ENCODE data around the gene USH2A. TPM values are rescaled to one million over a fixed set of nuclear protein-coding genes. Genes with fewer than 3 reads are reported as not detected.

Gene USH2A
- total RNA-seq, 2 donors from 2014 or later = 0.62 to 3.1 TPM

DNA sequence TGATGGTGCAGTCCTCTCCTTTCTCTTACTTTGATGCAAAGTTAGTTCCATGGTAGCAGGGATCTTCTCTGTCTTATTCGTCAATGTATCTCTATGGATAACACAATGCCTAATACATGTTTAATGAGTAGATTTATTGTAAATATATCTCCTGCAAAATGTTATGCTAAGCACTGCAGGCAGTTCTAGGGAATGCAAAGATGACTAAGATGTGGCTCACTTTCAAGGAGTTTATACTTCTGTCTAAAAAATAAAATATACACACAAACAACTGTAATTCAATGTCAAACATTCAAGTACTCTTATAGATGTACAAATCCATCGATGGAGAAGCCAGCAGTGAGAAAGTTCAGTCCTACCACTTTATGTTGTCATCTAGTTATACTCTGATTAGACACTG, 661.8 kb downstream of the USH2A start:
- no peaks in the 10 kb centered on the region for H3K4me1 ChIP-seq (ENCODE audit: control insufficient read depth, insufficient read depth, low read length)
- no peak overlapping the region for H3K4me3 ChIP-seq (ENCODE audit: low read length)
- no peaks in the 10 kb centered on the region for H3K4me1 Mint-ChIP-seq
- H3K27me3 Mint-ChIP-seq (ENCODE audit: insufficient read depth) = no peaks in the 10 kb centered on the region
- no peak overlapping the region for H3K27ac Mint-ChIP-seq
- WGBS, 2 experiments (ENCODE audit: insufficient coverage in 1 of 2, insufficient read length in 1 of 2) = 95 to 100% methylated on average over 1 of the region's 2 CpGs
- no peaks in the 10 kb centered on the region for H3K36me3 ChIP-seq (ENCODE audit: control insufficient read depth, insufficient read depth, low read length)
- TF ChIP-seq, protein P1, sequence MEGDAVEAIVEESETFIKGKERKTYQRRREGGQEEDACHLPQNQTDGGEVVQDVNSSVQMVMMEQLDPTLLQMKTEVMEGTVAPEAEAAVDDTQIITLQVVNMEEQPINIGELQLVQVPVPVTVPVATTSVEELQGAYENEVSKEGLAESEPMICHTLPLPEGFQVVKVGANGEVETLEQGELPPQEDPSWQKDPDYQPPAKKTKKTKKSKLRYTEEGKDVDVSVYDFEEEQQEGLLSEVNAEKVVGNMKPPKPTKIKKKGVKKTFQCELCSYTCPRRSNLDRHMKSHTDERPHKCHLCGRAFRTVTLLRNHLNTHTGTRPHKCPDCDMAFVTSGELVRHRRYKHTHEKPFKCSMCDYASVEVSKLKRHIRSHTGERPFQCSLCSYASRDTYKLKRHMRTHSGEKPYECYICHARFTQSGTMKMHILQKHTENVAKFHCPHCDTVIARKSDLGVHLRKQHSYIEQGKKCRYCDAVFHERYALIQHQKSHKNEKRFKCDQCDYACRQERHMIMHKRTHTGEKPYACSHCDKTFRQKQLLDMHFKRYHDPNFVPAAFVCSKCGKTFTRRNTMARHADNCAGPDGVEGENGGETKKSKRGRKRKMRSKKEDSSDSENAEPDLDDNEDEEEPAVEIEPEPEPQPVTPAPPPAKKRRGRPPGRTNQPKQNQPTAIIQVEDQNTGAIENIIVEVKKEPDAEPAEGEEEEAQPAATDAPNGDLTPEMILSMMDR (conservative IDR thresholded peaks at IDR 0.05) = no peak
- no peak overlapping the region for H3K27ac ChIP-seq (ENCODE audit: low read depth, low read length)
- no peaks in the 10 kb centered on the region for H3K27me3 ChIP-seq (ENCODE audit: control insufficient read depth, insufficient read depth, low read length, poor library complexity, severe bottlenecking)
- no peaks in the 10 kb centered on the region for H3K9me3 Mint-ChIP-seq
- no peak overlapping the region for H3K4me3 Mint-ChIP-seq
- H3K36me3 Mint-ChIP-seq (ENCODE audit: low read depth) = no peaks in the 10 kb centered on the region
- DNase-seq = no peak
- H3K9me3 ChIP-seq (ENCODE audit: control insufficient read depth, low read length) = no peaks in the 10 kb centered on the region
- no peak overlapping the region for H3K9ac ChIP-seq (ENCODE audit: extremely low read depth, low read length, poor library complexity, severe bottlenecking)

GRCh38 chr1:215754112-215754511, 669.1 kb downstream of the USH2A start:
- Mint-ChIP-seq H3K4me3 (no peak overlapping the region), H3K36me3 (ENCODE audit: low read depth) (no peaks in the 10 kb centered on the region), H3K9me3 (no peaks in the 10 kb centered on the region), H3K27me3 (ENCODE audit: insufficient read depth) (no peaks in the 10 kb centered on the region), H3K27ac (no peak overlapping the region), H3K4me1 (no peaks in the 10 kb centered on the region)
- H3K27me3 ChIP-seq (ENCODE audit: control insufficient read depth, insufficient read depth, low read length, poor library complexity, severe bottlenecking) = no peaks in the 10 kb centered on the region
- 83 to 89% methylated on average over 1 to 4 of the region's 4 CpGs for whole genome bisulfite sequencing, 2 experiments (ENCODE audit: insufficient coverage in 1 of 2, insufficient read length in 1 of 2)
- no peak overlapping the region for H3K27ac ChIP-seq (ENCODE audit: low read depth, low read length)
- TF ChIP-seq, protein P1 (conservative IDR thresholded peaks at IDR 0.05) = no peak
- H3K4me3 ChIP-seq (ENCODE audit: low read length) = no peak overlapping the region
- H3K9ac ChIP-seq (ENCODE audit: extremely low read depth, low read length, poor library complexity, severe bottlenecking) = no peak overlapping the region
- H3K36me3 ChIP-seq (ENCODE audit: control insufficient read depth, insufficient read depth, low read length) = no peaks in the 10 kb centered on the region
- DNase-seq = no peak
- no peaks in the 10 kb centered on the region for H3K4me1 ChIP-seq (ENCODE audit: control insufficient read depth, insufficient read depth, low read length)
- H3K9me3 ChIP-seq (ENCODE audit: control insufficient read depth, low read length) = no peaks in the 10 kb centered on the region

DNA sequence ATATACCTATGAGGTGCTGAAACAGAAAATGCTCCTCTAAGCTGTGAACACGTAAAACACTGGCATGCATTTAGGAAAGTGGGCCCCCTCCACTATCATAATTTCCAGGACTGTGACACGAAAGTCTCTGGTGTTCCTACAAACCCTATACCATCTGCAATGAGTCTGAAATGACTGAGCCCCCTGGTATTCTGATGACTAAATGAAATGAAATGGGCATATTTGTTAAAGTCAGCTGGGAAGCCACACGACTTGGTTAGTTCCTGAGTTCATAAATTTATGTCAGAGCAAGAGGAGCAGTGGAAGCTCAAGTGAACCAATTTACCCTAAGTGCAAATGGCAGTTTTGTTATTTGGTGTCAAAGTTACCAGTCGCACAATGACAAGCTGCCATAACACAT, 673.8 kb downstream of the USH2A start:
- no peaks in the 10 kb centered on the region for H3K36me3 Mint-ChIP-seq (ENCODE audit: low read depth)
- H3K27ac ChIP-seq (ENCODE audit: low read depth, low read length) = no peak overlapping the region

More for the DNA sequence above, 673.8 kb downstream of the USH2A start:
- H3K4me3 ChIP-seq (ENCODE audit: low read length) = no peak overlapping the region
- Mint-ChIP-seq H3K4me3 (no peak overlapping the region), H3K27ac (no peak overlapping the region), H3K27me3 (ENCODE audit: insufficient read depth) (no peaks in the 10 kb centered on the region), H3K9me3 (no peaks in the 10 kb centered on the region), H3K4me1 (no peaks in the 10 kb centered on the region)
- WGBS, 2 experiments (ENCODE audit: insufficient coverage in 1 of 2, insufficient read length in 1 of 2) = 83 to 90% methylated on average over 1 to 4 of the region's 4 CpGs
- TF ChIP-seq, protein P1 (conservative IDR thresholded peaks at IDR 0.05) = no peak
- H3K27me3 ChIP-seq (ENCODE audit: control insufficient read depth, insufficient read depth, low read length, poor library complexity, severe bottlenecking) = no peaks in the 10 kb centered on the region
- no peak for DNase-seq
- H3K9ac ChIP-seq (ENCODE audit: extremely low read depth, low read length, poor library complexity, severe bottlenecking) = no peak overlapping the region
- H3K36me3 ChIP-seq (ENCODE audit: control insufficient read depth, insufficient read depth, low read length) = no peaks in the 10 kb centered on the region
- H3K4me1 ChIP-seq (ENCODE audit: control insufficient read depth, insufficient read depth, low read length) = no peaks in the 10 kb centered on the region
- no peaks in the 10 kb centered on the region for H3K9me3 ChIP-seq (ENCODE audit: control insufficient read depth, low read length)

Measured in endodermal cell (in vitro differentiated cells).